GM10248 (cell line): Measurements from ENCODE around the gene HSD3B7.

Source experiments
- CTCF ChIA-PET: fragments of 300-600 bp; sonication (Branson Sonifier 250); formaldehyde crosslinking; extraction: SDS; loops from one replicate; lab custom pipeline; 2021; ENCODE audit warnings: antibody characterized with exemption; lab: Yijun Ruan, JAX
- POLR2A ChIA-PET: fragments of 350-650 bp; sonication (Branson Sonifier 250); formaldehyde crosslinking; extraction: SDS; loops from one replicate; lab custom pipeline; 2020; ENCODE audit warnings: antibody characterized with exemption; lab: Yijun Ruan, JAX
- DNase-seq: peaks from one replicate; pipeline ENCODE4 v3.0.0; 2012; ENCODE audit errors: extremely low spot score
- CTCF ChIP-seq: IDR thresholded peaks from 2 replicates; pipeline ENCODE4 v1.5.1; 2012; ENCODE audit warnings: mild to moderate bottlenecking, low read depth; ENCODE audit errors: extremely low read depth, missing control alignments, control extremely low read depth

Gene HSD3B7

GRCh38 chr16:31036691-31037090 is 51.7 kb downstream of the HSD3B7 start:
- TF ChIP-seq CTCF: no peak
- no peak for DNase-seq
- ChIA-PET CTCF (no interaction called here), POLR2A (no interaction called here)
